Smooth muscle cell of bladder (primary cell): ENCODE data around the gene SREK1IP1. TPM values are rescaled to one million over a fixed set of nuclear protein-coding genes. Genes with fewer than 3 reads are reported as not detected.

ENCODE experiments used
- total RNA-seq: library from RNA; depleted of rRNA; stranded (reverse); fragments of >200 nt; gene quantifications from 2 replicates; pipeline ENCODE4 v1.2.3, GENCODE V29; 2014

Gene SREK1IP1
- 8.8 and 9.1 TPM in 2 replicates for total RNA-seq

DNA sequence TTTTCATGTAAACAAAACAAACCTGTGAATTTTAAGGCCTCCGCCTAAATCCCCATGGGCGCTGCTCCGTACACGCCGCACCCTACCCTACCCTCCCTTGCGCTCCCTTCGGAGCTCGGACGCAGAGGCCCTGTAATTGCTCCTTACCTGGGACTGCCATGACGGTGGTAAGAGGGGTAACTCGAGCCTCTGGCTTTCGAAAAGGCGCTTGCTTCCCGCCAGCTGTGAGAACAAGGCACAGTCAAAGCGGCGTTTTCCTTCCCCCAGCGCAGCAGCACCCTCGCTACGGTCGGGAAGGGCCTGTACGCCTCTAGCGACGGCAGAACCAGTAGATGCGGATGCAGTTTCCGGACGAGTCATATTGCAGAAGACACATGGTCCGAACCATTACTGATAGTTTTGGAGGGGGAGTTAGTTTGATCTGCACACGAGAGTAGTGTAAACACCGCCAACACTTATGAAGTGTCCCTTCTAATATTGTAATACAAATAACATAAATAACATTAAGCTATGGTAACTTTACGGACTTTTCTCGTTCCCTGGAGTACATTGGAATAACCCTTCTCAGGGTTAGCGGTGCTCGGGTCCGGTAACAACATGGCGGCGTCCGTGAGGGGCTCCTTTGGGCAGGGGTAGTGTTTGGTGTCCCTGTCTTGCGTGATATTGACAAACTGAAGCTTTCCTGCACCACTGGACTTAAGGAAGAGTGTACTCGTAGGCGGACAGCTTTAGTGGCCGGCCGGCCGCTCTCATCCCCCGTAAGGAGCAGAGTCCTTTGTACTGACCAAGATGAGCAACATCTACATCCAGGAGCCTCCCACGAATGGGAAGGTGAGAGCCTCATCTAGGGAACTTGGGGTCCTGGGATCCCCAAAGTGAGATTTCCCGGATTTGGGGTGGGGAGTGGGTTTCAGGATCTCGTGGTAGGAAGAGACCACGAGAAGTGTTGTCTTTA lies at the start of gene SREK1IP1, which contains the start of gene CWC27:
Gene SREK1IP1 (minus strand): TSS at position 334 of the 955 bp plus-strand sequence. CDS start 174 bp downstream, at position 160.
Gene CWC27 (plus strand): TSS at position 573 of the 955 bp plus-strand sequence. CDS start 217 bp downstream, at position 790.

DNA sequence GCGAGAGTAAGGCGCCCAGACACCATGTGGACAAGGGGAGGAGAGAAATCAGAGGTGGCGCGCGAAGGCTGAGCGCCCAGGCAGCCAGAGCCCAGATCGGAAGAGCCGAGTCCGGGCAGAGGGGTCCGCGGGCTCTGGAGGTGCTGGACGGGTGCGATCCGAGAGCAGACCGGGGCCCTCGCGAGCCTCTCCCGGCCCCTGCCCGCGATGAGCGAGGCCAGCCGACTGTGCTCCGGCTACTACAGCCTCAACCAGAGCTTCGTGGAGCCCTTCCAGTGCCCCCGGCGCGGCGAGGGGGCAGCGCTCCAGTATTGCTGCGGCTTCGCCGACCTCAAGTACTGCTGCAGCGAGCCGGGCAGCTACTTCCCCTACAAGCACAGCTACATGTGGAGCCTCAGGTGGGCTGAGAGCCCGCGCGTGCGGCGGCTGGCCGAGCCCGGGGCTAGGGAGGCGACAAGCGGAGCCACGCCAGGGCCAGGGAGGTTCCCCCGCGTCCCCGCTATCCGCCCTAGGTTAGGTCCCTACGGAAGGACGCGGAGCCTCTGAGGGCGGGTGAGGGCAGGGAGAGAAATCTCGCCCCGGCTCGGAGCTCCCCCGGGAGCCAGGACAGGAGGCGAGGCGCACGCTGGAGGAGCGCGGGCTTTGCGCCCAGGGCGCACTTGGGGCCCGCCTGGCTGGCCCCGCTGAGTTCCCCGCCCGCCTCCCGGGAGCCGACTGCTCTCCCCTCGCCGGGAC lies 77.9 kb downstream of the SREK1IP1 start, which contains the start of gene SHISAL2B:
Gene SHISAL2B (plus strand): TSS at position 87 of the 735 bp plus-strand sequence. CDS start 121 bp downstream, at position 208.

Other genes starting within 250 kb of the SREK1IP1 start
- gene SHISAL2B, start 78.2 kb downstream of the SREK1IP1 start, total RNA-seq, result not detected in 2 replicates
- 12.2 and 13.4 TPM in 2 replicates for gene CWC27, start 239 bp upstream of the SREK1IP1 start, total RNA-seq